GM12878 (cell line): ENCODE measurements around the gene DEPDC7. TPM values are rescaled to one million over a fixed set of nuclear protein-coding genes. Genes with fewer than 3 reads are reported as not detected.

Experiments
- ATAC-seq: fragments of 200-7000 bp; cut with Tn5 transposase; 3 replicates; pipeline ENCODE4 v1.9.1; 2020; ENCODE audit warnings: mild to moderate bottlenecking, moderate library complexity
- BruUV-seq: library from RNA; stranded (reverse); fragments of 400-500 nt; replicated peaks from 2 replicates; lab custom pipeline; 2021; lab: Mats Ljungman, UMichigan
- CTCF ChIA-PET: fragments of 300-600 bp; sonication (Branson Sonifier 250); formaldehyde crosslinking; extraction: SDS; loops from one replicate; lab custom pipeline; 2021; ENCODE audit warnings: inconsistent platforms; lab: Yijun Ruan, JAX
- POLR2A ChIA-PET: fragments of 350-600 bp; formaldehyde crosslinking; extraction: SDS; loops from one replicate; lab custom pipeline; 2021; ENCODE audit warnings: inconsistent platforms; lab: Charles Lee
- RAD21 ChIA-PET: fragments of 300-600 bp; sonication (Branson Sonifier 250); formaldehyde crosslinking; loops from one replicate; lab custom pipeline; 2023; ENCODE audit warnings: antibody characterized with exemption; ENCODE audit not compliant: unreplicated experiment; lab: Charles Lee
- SMC1A ChIA-PET: fragments of 300-600 bp; sonication (Branson Sonifier 250); formaldehyde crosslinking; loops from one replicate; lab custom pipeline; 2023; ENCODE audit not compliant: unreplicated experiment, uncharacterized antibody; lab: Charles Lee
- DNase-seq: peaks from one replicate; pipeline ENCODE4 v3.0.0-alpha.2; 2011; ENCODE audit warnings: low read depth, low spot score
- FAIRE-seq: peaks from 3 replicates; lab custom pipeline; 2011; peaks lifted over from hg19 to GRCh38; lab: Jason Lieb, UNC
- H2AFZ ChIP-seq: 2 replicates; pipeline ENCODE4 v1.6.0; 2011; ENCODE audit warnings: low read depth, low read length, control low read depth; ENCODE audit not compliant: control insufficient read depth
- H3K27ac ChIP-seq: 2 replicates; pipeline ENCODE4 v1.5.1; 2011; ENCODE audit warnings: control low read depth; ENCODE audit not compliant: control insufficient read depth, insufficient read depth
- H3K27me3 ChIP-seq, 2 experiments: replicated peaks in 1 of 2; 2 replicates each; pipeline versions ENCODE4 v1.6.0 to v1.6.1; 2011; ENCODE audit warnings: low read length in 1 of 2; ENCODE audit not compliant: control insufficient read depth in 2 of 2, insufficient read depth in 2 of 2
- H3K36me3 ChIP-seq, 2 experiments: 2 replicates each; pipeline ENCODE4 v1.5.1; 2011; ENCODE audit warnings: low read length in 1 of 2; ENCODE audit not compliant: control insufficient read depth in 2 of 2, insufficient read depth in 2 of 2
- H3K4me1 ChIP-seq: 2 replicates; pipeline ENCODE4 v1.6.1; 2011; ENCODE audit warnings: mild to moderate bottlenecking, low read length, moderate library complexity, mixed read lengths; ENCODE audit not compliant: control insufficient read depth, insufficient read depth
- H3K4me2 ChIP-seq: 2 replicates; pipeline ENCODE4 v1.6.0; 2011; ENCODE audit warnings: control low read depth; ENCODE audit not compliant: control insufficient read depth, insufficient read depth
- H3K4me3 ChIP-seq: fragments of 200-600 bp; sonication (generic); 2 replicates; pipeline ENCODE4 v1.5.1; 2016
- H3K79me2 ChIP-seq: 2 replicates; pipeline ENCODE4 v1.6.0; 2011; ENCODE audit warnings: low read length; ENCODE audit not compliant: control insufficient read depth, insufficient read depth
- H3K9ac ChIP-seq: 2 replicates; pipeline ENCODE4 v1.8.0; 2011; ENCODE audit warnings: low read length, control low read depth, mixed read lengths; ENCODE audit not compliant: control insufficient read depth, insufficient read depth
- H3K9me3 ChIP-seq: replicated peaks from 3 replicates; pipeline ENCODE4 v1.5.1; 2011; ENCODE audit warnings: mild to moderate bottlenecking, low read length; ENCODE audit not compliant: control insufficient read depth, insufficient read depth
- H4K20me1 ChIP-seq: 2 replicates; pipeline ENCODE4 v1.6.0; 2011; ENCODE audit not compliant: control insufficient read depth, insufficient read depth
- CUX1 ChIP-seq: IDR thresholded peaks from 2 replicates; pipeline ENCODE4 v1.6.1; 2012; ENCODE audit warnings: improper control_type of control experiment, low read depth, low read length; ENCODE audit not compliant: insufficient replicate concordance
- EP300 ChIP-seq, 2 experiments: fragments of 150-350 bp in 1 of 2; IDR thresholded peaks; 2 replicates each; pipeline ENCODE4 v1.6.1; 2011 to 2012; ENCODE audit warnings: low read depth in 2 of 2, low read length in 2 of 2, borderline replicate concordance in 1 of 2, improper control_type of control experiment in 1 of 2, inconsistent platforms in 1 of 2; ENCODE audit not compliant: control insufficient read depth in 1 of 2
- IRF5 ChIP-seq: fragments of 450-650 bp; IDR thresholded peaks from 2 replicates; pipeline ENCODE4 v1.6.1; 2017; ENCODE audit warnings: borderline replicate concordance
- NFYA ChIP-seq: IDR thresholded peaks from 2 replicates; pipeline ENCODE4 v1.6.1; 2011; ENCODE audit warnings: low read depth, mild to moderate bottlenecking, low read length, improper control_type of control experiment, borderline replicate concordance
- NR2F1 ChIP-seq: fragments of 450-650 bp; conservative IDR thresholded peaks from 2 replicates; pipeline ENCODE4 v1.6.1; 2017; ENCODE audit warnings: mild to moderate bottlenecking
- POLR2AphosphoS2 ChIP-seq: IDR thresholded peaks from 2 replicates; pipeline ENCODE4 v1.6.1; 2011; ENCODE audit warnings: low read depth, mild to moderate bottlenecking, low read length, improper control_type of control experiment, moderate library complexity
- RBBP5 ChIP-seq: fragments of 200-600 bp; sonication (generic); conservative IDR thresholded peaks from 2 replicates; pipeline ENCODE4 v1.6.1; 2016
- RELA ChIP-seq: fragments of 450-650 bp; IDR thresholded peaks from 2 replicates; pipeline ENCODE4 v1.8.0; 2014; ENCODE audit warnings: borderline replicate concordance; ENCODE audit not compliant: partially characterized antibody
- SIN3A ChIP-seq: IDR thresholded peaks from 2 replicates; pipeline ENCODE4 v1.6.1; 2012; ENCODE audit warnings: low read depth, low read length, improper control_type of control experiment
- SREBF1 ChIP-seq: IDR thresholded peaks from 2 replicates; pipeline ENCODE4 v1.6.1; 2012; ENCODE audit warnings: mild to moderate bottlenecking, low read length
- ZNF622 ChIP-seq: fragments of 450-650 bp; IDR thresholded peaks from 2 replicates; pipeline ENCODE4 v1.6.1; 2017; ENCODE audit warnings: mild to moderate bottlenecking, inconsistent platforms
- WGBS: methylation state at CpG from one replicate; pipeline ENCODE4 v1.1.6; 2016; ENCODE audit warnings: low lambda C conversion rate; ENCODE audit not compliant: insufficient replicate concordance, insufficient coverage; ENCODE audit errors: missing lambda C conversion rate; 5-methylcytosine and 5-hydroxymethylcytosine counted together
- in situ Hi-C: fragments of 300-500 bp; cut with MboI; formaldehyde crosslinking; loops from 9 replicates; pipeline ENCODE4 v1.14.3; 2018; ENCODE audit warnings: mixed read lengths
- intact Hi-C: fragments of 100-400 bp; cut with micrococcal nuclease; formaldehyde crosslinking; loops from one replicate; pipeline ENCODE4 v1.14.2; 2022; ENCODE audit not compliant: unreplicated experiment
- polyA plus RNA-seq, 11 experiments: library from polyadenylated mRNA; depleted of rRNA in 4 of 11; unstranded in 6 of 11; stranded (reverse) in 5 of 11; fragments of >200 nt; fragmentation: Nextera tagmentation in 4 of 11; fragmentation: Illumina TruSeq in 1 of 11; extraction: Ambion mirVana in 4 of 11; extraction: Trizol in 1 of 11; gene quantifications; 1 replicate in 1 of 11; 2 replicates in 10 of 11; pipeline versions ENCODE4 v1.2.1 to v1.2.3, GENCODE V29; 2011 to 2016; ENCODE audit warnings: inconsistent platforms in 2 of 11, missing spikeins in 2 of 11, low read depth in 1 of 11
- total RNA-seq, 4 experiments: library from RNA; depleted of rRNA in 3 of 4; stranded (reverse); fragments of >200 nt in 3 of 4; fragmentation: Illumina TruSeq in 1 of 4; extraction: Trizol in 1 of 4; gene quantifications; 2 replicates each; pipeline versions ENCODE4 v1.2.1 to v1.2.3, GENCODE V29; 2013 to 2021

DEPDC7 gene
- total and polyA plus RNA-seq, 10 of the 15 experiments (the other 5 are each of a cell fraction or from before 2014, with no cell fraction given): 0.06 to 1.1 (median 0.49) TPM

GRCh38 chr11:33000181-33000580, 15.5 kb upstream of the DEPDC7 start (continued):
- no peak for TF ChIP-seq CUX1

- ATAC-seq: no peak
- TF ChIP-seq ZNF622 (no peak), SREBF1 (no peak), SIN3A (no peak), NFYA (no peak), IRF5 (no peak), NR2F1 (no peak), RELA (no peak), RBBP5 (no peak), EP300 (IDR thresholded peaks at IDR 0.05; ENCODE audit: borderline replicate concordance in 1 of 2, control insufficient read depth in 1 of 2, low read depth in 2 of 2, low read length in 2 of 2) (no peak), POLR2AphosphoS2 (no peak)
These were observed 14.4 kb upstream of the DEPDC7 start for GRCh38 chr11:33001281-33001680.

More at GRCh38 chr11:33001281-33001680, 14.4 kb upstream of the DEPDC7 start:
- H2AFZ ChIP-seq: no peak overlapping the region
- H3K79me2 ChIP-seq: no peaks in the 10 kb centered on the region
- in situ Hi-C loops (no loop called here), intact Hi-C loops (no loop called here)
- H3K4me3 ChIP-seq: no peak overlapping the region
- FAIRE-seq: no peak
- H3K9me3 ChIP-seq: no peaks in the 10 kb centered on the region
- no peak for DNase-seq
- SMC1A ChIA-PET: no interaction called here
- no peak overlapping the region for H3K9ac ChIP-seq
- 53% methylated on average over 6 of the region's 6 CpGs for WGBS
- BruUV-seq: no TSS peak
- no peak overlapping the region for H3K4me2 ChIP-seq
- no peaks in the 10 kb centered on the region for H3K36me3 ChIP-seq
- no peaks in the 10 kb centered on the region for H4K20me1 ChIP-seq
- H3K27me3 ChIP-seq: no peaks in the 10 kb centered on the region
- RAD21 ChIA-PET: interaction anchor here (0.6 to 1.3 kb wide), 2 partner anchors 22 to 68 kb away, joined by 3 read pairs; no protein-coding TSS in a partner anchor
- H3K27ac ChIP-seq: no peak overlapping the region
- H3K4me1 ChIP-seq: no peaks in the 10 kb centered on the region
- CTCF ChIA-PET: interaction anchor here (2.4 kb wide), 1 partner anchor 64 kb away, joined by 5 read pairs; no protein-coding TSS in a partner anchor
- POLR2A ChIA-PET: interaction anchor here (0.6 kb wide), 1 partner anchor 21 kb away, joined by 3 read pairs; no protein-coding TSS in a partner anchor
